Effector CD8-positive, alpha-beta T cell (primary cell): Measurements from ENCODE around the gene ANKS6.

Source experiments
- DNase-seq: peaks from one replicate; lab custom pipeline; 2025; lab: John Stamatoyannopoulos, UW

Gene ANKS6

GRCh38 chr9:98791608-98792490 lies 4.5 kb downstream of the ANKS6 start:
- no peak for DNase-seq

GRCh38 chr9:98790842-98791607 lies 5.3 kb downstream of the ANKS6 start:
- no peak for DNase-seq

- DNase-seq = no peak
Observed at GRCh38 chr9:98790134-98790841, 6.1 kb downstream of the ANKS6 start.

GRCh38 chr9:98789483-98790133 lies 6.7 kb downstream of the ANKS6 start:
- DNase-seq = no peak

- no peak for DNase-seq
Observed at GRCh38 chr9:98787766-98788335, 8.5 kb downstream of the ANKS6 start.

- DNase-seq = no peak
Observed at GRCh38 chr9:98786750-98787510, 9.4 kb downstream of the ANKS6 start.

- no peak for DNase-seq
Observed at GRCh38 chr9:98784831-98785806, 11.2 kb downstream of the ANKS6 start.

GRCh38 chr9:98783518-98784226 lies 12.7 kb downstream of the ANKS6 start:
- no peak for DNase-seq

- DNase-seq = no peak
Observed at GRCh38 chr9:98781588-98782383, 14.6 kb downstream of the ANKS6 start.

- no peak for DNase-seq
Observed at GRCh38 chr9:98780059-98780749, 16.2 kb downstream of the ANKS6 start.

GRCh38 chr9:98778711-98779530 lies 17.4 kb downstream of the ANKS6 start:
- DNase-seq = no peak

GRCh38 chr9:98778251-98778650 lies 18.1 kb downstream of the ANKS6 start:
- DNase-seq = no peak

- no peak for DNase-seq
Observed at GRCh38 chr9:98777618-98778017, 18.7 kb downstream of the ANKS6 start.

GRCh38 chr9:98775831-98776441 lies 20.4 kb downstream of the ANKS6 start:
- DNase-seq = no peak

- no peak for DNase-seq
Observed at GRCh38 chr9:98774746-98775145, 21.6 kb downstream of the ANKS6 start.

GRCh38 chr9:98773721-98774120 lies 22.6 kb downstream of the ANKS6 start:
- no peak for DNase-seq
